A549 (cell line): Measurements from ENCODE around the gene NCDN.

Experiments used
- BHLHE40 ChIP-seq: IDR thresholded peaks from 2 replicates; pipeline ENCODE4 v1.6.1; 2012; ENCODE audit warnings: low read depth, low read length, inconsistent platforms
- CTCF ChIP-seq: fragments of >200 bp; sonication (Bioruptor Twin); formaldehyde crosslinking; IDR thresholded peaks from 3 replicates; pipeline ENCODE4 v1.5.1; 2016
- ELK1 ChIP-seq: fragments of 150-350 bp; IDR thresholded peaks from 2 replicates; pipeline ENCODE4 v1.6.1; 2014; ENCODE audit warnings: low read depth, mild to moderate bottlenecking, low read length
- MAX ChIP-seq: IDR thresholded peaks from 2 replicates; pipeline ENCODE4 v1.6.1; 2012
- MYC ChIP-seq: IDR thresholded peaks from 2 replicates; pipeline ENCODE4 v1.6.1; 2012; ENCODE audit warnings: mild to moderate bottlenecking, inconsistent platforms, low read length, improper control_type of control experiment, borderline replicate concordance
- POLR2A ChIP-seq: IDR thresholded peaks from 2 replicates; pipeline ENCODE4 v1.6.1; 2012; ENCODE audit warnings: mild to moderate bottlenecking, low read length
- POLR2AphosphoS2 ChIP-seq: conservative IDR thresholded peaks from 2 replicates; pipeline ENCODE4 v1.6.1; 2012; ENCODE audit warnings: low read length, improper control_type of control experiment, inconsistent platforms
- SMC3 ChIP-seq: fragments of >200 bp; sonication (Bioruptor Twin); formaldehyde crosslinking; IDR thresholded peaks from 3 replicates; pipeline ENCODE4 v1.6.1; 2018; ENCODE audit warnings: inconsistent platforms
- ZFP36 ChIP-seq: fragments of 450-650 bp; IDR thresholded peaks from 2 replicates; pipeline ENCODE4 v1.6.1; 2014; ENCODE audit warnings: borderline replicate concordance; ENCODE audit not compliant: partially characterized antibody

- TF ChIP-seq ZFP36 (no peak), CTCF (no peak), ELK1 (no peak), MYC (no peak), POLR2AphosphoS2 (no peak), MAX (no peak), SMC3 (no peak), POLR2A (no peak), BHLHE40 (no peak)
Observed at GRCh38 chr1:35572296-35572695, 14.7 kb downstream of the NCDN start.
